B cell (primary cell): ENCODE data around the gene RREB1. TPM values are rescaled to one million over a fixed set of nuclear protein-coding genes. Genes with fewer than 3 reads are reported as not detected.

Experiments used
- ATAC-seq: fragments of 200-7000 bp; cut with Tn5 transposase; one replicate; pipeline ENCODE4 v1.10.0; 2021; ENCODE audit warnings: low read depth, mild to moderate bottlenecking, moderate number of reproducible peaks, moderate library complexity
- CTCF ChIA-PET: fragments of 350-600 bp; sonication (Branson Sonifier 250); formaldehyde crosslinking; loops from one replicate; lab custom pipeline; 2021; ENCODE audit warnings: antibody characterized with exemption, inconsistent platforms; lab: Charles Lee
- POLR2A ChIA-PET: fragments of 350-600 bp; sonication (Branson Sonifier 250); formaldehyde crosslinking; loops from one replicate; lab custom pipeline; 2021; ENCODE audit warnings: antibody characterized with exemption; lab: Charles Lee
- DNase-seq: peaks from one replicate; pipeline ENCODE4 v3.0.0; 2013
- H2AFZ ChIP-seq: 2 replicates; pipeline ENCODE4 v1.6.1; 2012; ENCODE audit warnings: mild to moderate bottlenecking, low read depth, low read length; ENCODE audit not compliant: insufficient read depth, poor library complexity, severe bottlenecking
- H3K27ac ChIP-seq, 2 donors: 1 replicate in 1 of 2; 2 replicates in 1 of 2; pipeline ENCODE4 v1.5.1; 2012 to 2013; ENCODE audit warnings: low read length in 2 of 2, mild to moderate bottlenecking in 2 of 2, moderate library complexity in 1 of 2
- H3K27me3 ChIP-seq, 4 experiments: fragments of 200-600 bp in 1 of 4; sonication (generic) in 1 of 4; replicated peaks in 1 of 4; 1 replicate in 2 of 4; 2 replicates in 2 of 4; pipeline versions ENCODE4 v1.6.1 to v1.7.0; 2013 to 2016; ENCODE audit warnings: low read length in 3 of 4, mild to moderate bottlenecking in 2 of 4, mixed read lengths in 1 of 4, moderate library complexity in 1 of 4; ENCODE audit not compliant: insufficient read depth in 4 of 4, control insufficient read depth in 3 of 4; ENCODE audit errors: control extremely low read depth in 1 of 4
- H3K36me3 ChIP-seq, 2 experiments: replicated peaks in 1 of 2; 1 replicate in 1 of 2; 2 replicates in 1 of 2; pipeline versions ENCODE4 v1.6.1 to v1.7.1; 2013; ENCODE audit warnings: low read length in 1 of 2; ENCODE audit not compliant: insufficient read depth in 2 of 2, control insufficient read depth in 1 of 2; ENCODE audit errors: control extremely low read depth in 1 of 2, extremely low read depth in 1 of 2
- H3K4me1 ChIP-seq, 2 donors: fragments of 200-600 bp in 1 of 2; sonication (generic) in 1 of 2; 1 replicate in 1 of 2; 2 replicates in 1 of 2; pipeline versions ENCODE4 v1.5.1 to v1.6.1; 2013 to 2017; ENCODE audit warnings: low read length in 2 of 2; ENCODE audit not compliant: control insufficient read depth in 2 of 2, insufficient read depth in 2 of 2
- H3K4me2 ChIP-seq: replicated peaks from 2 replicates; pipeline ENCODE3; 2012; ENCODE audit warnings: mild to moderate bottlenecking, low read depth, low read length; ENCODE audit not compliant: poor library complexity, severe bottlenecking
- H3K4me3 ChIP-seq, 5 experiments: fragments of 200-600 bp in 1 of 5; sonication (generic) in 1 of 5; 1 replicate in 3 of 5; 2 replicates in 2 of 5; pipeline versions ENCODE4 v1.5.1 to v1.7.0; 2011 to 2016; ENCODE audit warnings: low read length in 4 of 5, mild to moderate bottlenecking in 4 of 5, low read depth in 2 of 5, control low read depth in 1 of 5, moderate library complexity in 1 of 5; ENCODE audit not compliant: insufficient read depth in 1 of 5; ENCODE audit errors: control extremely low read depth in 1 of 5, extremely low read depth in 1 of 5
- H3K79me2 ChIP-seq: fragments of 200-600 bp; sonication (generic); one replicate; pipeline ENCODE4 v1.6.0; 2016; ENCODE audit warnings: low read length; ENCODE audit not compliant: control insufficient read depth, insufficient read depth
- H3K9ac ChIP-seq: fragments of 200-600 bp; sonication (generic); 2 replicates; pipeline ENCODE4 v1.6.1; 2017; ENCODE audit warnings: mild to moderate bottlenecking, low read length, moderate library complexity
- H3K9me3 ChIP-seq, 3 donors: one replicate each; pipeline versions ENCODE4 v1.6.1 to v1.7.1; 2013; ENCODE audit warnings: low read length in 2 of 3; ENCODE audit not compliant: control insufficient read depth in 2 of 3, insufficient read depth in 1 of 3; ENCODE audit errors: control extremely low read depth in 1 of 3
- H4K20me1 ChIP-seq: 2 replicates; pipeline ENCODE4 v1.6.0; 2012; ENCODE audit warnings: mild to moderate bottlenecking, low read length; ENCODE audit not compliant: insufficient read depth, control insufficient read depth, poor library complexity, severe bottlenecking
- H3K27ac Mint-ChIP-seq: one replicate; pipeline ENCODE4 v1.8.0; 2021; ENCODE audit warnings: mixed read lengths
- H3K27me3 Mint-ChIP-seq: one replicate; pipeline ENCODE4 v1.8.0; 2021; ENCODE audit warnings: mixed read lengths
- H3K4me1 Mint-ChIP-seq: one replicate; pipeline ENCODE4 v1.8.0; 2021; ENCODE audit warnings: mixed read lengths
- H3K4me3 Mint-ChIP-seq: one replicate; pipeline ENCODE4 v1.8.0; 2021; ENCODE audit warnings: mixed read lengths
- H3K9me3 Mint-ChIP-seq: one replicate; pipeline ENCODE4 v1.8.0; 2022; ENCODE audit warnings: mixed read lengths; ENCODE audit not compliant: insufficient read depth
- CTCF ChIP-seq: fragments of 200-600 bp; IDR thresholded peaks from one replicate; pipeline ENCODE4 v1.8.0; 2022; ENCODE audit warnings: antibody characterized with exemption, mild to moderate bottlenecking
- EZH2 ChIP-seq: IDR thresholded peaks from 2 replicates; pipeline ENCODE4 v1.6.1; 2012; ENCODE audit warnings: borderline replicate concordance, low read depth, mild to moderate bottlenecking, moderate library complexity, low read length; ENCODE audit not compliant: insufficient read depth, poor library complexity, severe bottlenecking
- WGBS: methylation state at CpG from one replicate; pipeline ENCODE4 v1.1.5; 2013; ENCODE audit warnings: missing lambda C conversion rate; ENCODE audit not compliant: insufficient coverage; 5-methylcytosine and 5-hydroxymethylcytosine counted together
- intact Hi-C: fragments of 100-400 bp; cut with micrococcal nuclease; formaldehyde crosslinking; loops from one replicate; pipeline ENCODE4 v1.10.0; 2022
- polyA plus RNA-seq: library from polyadenylated mRNA; depleted of rRNA; stranded (reverse); fragments of >200 nt; gene quantifications from 2 replicates; pipeline ENCODE4 v1.2.3, GENCODE V29; 2012
- total RNA-seq, 2 donors: library from RNA; stranded (reverse); fragments of 120-200 nt in 1 of 2; gene quantifications; 1 replicate in 1 of 2; 2 replicates in 1 of 2; pipeline versions ENCODE4 v1.2.3 to v1.2.4, GENCODE V29; 2013 to 2022

RREB1 gene
- total and polyA plus RNA-seq, 2 donors (not counting 1 experiment from before 2014, with no cell fraction given), result 10.4 to 58.6 TPM

- H3K9me3 ChIP-seq, result no peaks in the 10 kb centered on the region
- no peaks in the 10 kb centered on the region for H3K36me3 ChIP-seq
- H3K9ac ChIP-seq, result no peak overlapping the region
- peak overlapping the region; percentile 78 for H3K4me2 ChIP-seq
- no peak overlapping the region for H3K4me3 ChIP-seq
- DNase-seq (no peak), ATAC-seq (no peak)
- H3K79me2 ChIP-seq, result no peaks in the 10 kb centered on the region
- POLR2A ChIA-PET, result no interaction called here
- H3K27ac ChIP-seq, result no peak overlapping the region
- Mint-ChIP-seq H3K9me3 (no peaks in the 10 kb centered on the region), H3K27ac (no peak overlapping the region), H3K27me3 (no peaks in the 10 kb centered on the region), H3K4me3 (peak overlapping the region; percentile 52), H3K4me1 (peaks cover 27% of the 10 kb centered on the region)
- intact Hi-C loops, result loop anchor here (5.0 kb wide), 1 partner anchor 36 kb away; no protein-coding TSS in a partner anchor
- CTCF ChIA-PET, result interaction anchor here (1.0 to 1.7 kb wide), 7 partner anchors 12 to 299 kb away, joined by 3 to 12 read pairs (median 5); no protein-coding TSS in a partner anchor
- H3K27me3 ChIP-seq, result no peaks in the 10 kb centered on the region
- no peaks in the 10 kb centered on the region for H4K20me1 ChIP-seq
- H3K4me1 ChIP-seq, result peaks cover 23 to 24% of the 10 kb centered on the region in 2 donors
- TF ChIP-seq EZH2 (no peak), CTCF (no peak)
- WGBS, result no CpG with 5 or more reads among the region's 2 CpGs
- peak overlapping the region; percentile 82 for H2AFZ ChIP-seq
Observed at GRCh38 chr6:7088076-7088742, 19.6 kb upstream of the RREB1 start.

- no peak overlapping the region for H3K27ac Mint-ChIP-seq
- CTCF ChIA-PET, result no interaction called here
- Histone ChIP-seq H2AFZ (no peak overlapping the region), H3K4me3 (no peak overlapping the region), H3K9ac (no peak overlapping the region), H3K4me1 (peaks cover 7 to 9% of the 10 kb centered on the region in 2 donors), H3K4me2 (no peak overlapping the region), H3K79me2 (peaks cover 5% of the 10 kb centered on the region), H4K20me1 (no peaks in the 10 kb centered on the region), H3K36me3 (no peaks in the 10 kb centered on the region), H3K27ac (no peak overlapping the region), H3K27me3 (no peaks in the 10 kb centered on the region), H3K9me3 (no peaks in the 10 kb centered on the region)
- H3K4me3 Mint-ChIP-seq, result no peak overlapping the region
- DNase-seq (no peak), ATAC-seq (no peak)
- H3K4me1 Mint-ChIP-seq, result peaks cover 16% of the 10 kb centered on the region
- TF ChIP-seq CTCF, result no peak
- TF ChIP-seq EZH2, result no peak
- intact Hi-C loops, result no loop called here
- H3K9me3 Mint-ChIP-seq, result no peaks in the 10 kb centered on the region
- POLR2A ChIA-PET, result no interaction called here
- no CpG with 5 or more reads among the region's 2 CpGs for WGBS
- no peaks in the 10 kb centered on the region for H3K27me3 Mint-ChIP-seq
Observed at GRCh38 chr6:7098993-7099392, 8.8 kb upstream of the RREB1 start.
